Neural cell (in vitro differentiated cells): Measurements from ENCODE around the gene DPH6. TPM values are rescaled to one million over a fixed set of nuclear protein-coding genes. Genes with fewer than 3 reads are reported as not detected.

ENCODE experiments used
- H2AFZ ChIP-seq: fragments of 200-600, 300-800 bp; sonication (generic), shearing (Covaris generic); 2 replicates; pipeline ENCODE4 v1.6.0; 2014; ENCODE audit warnings: low read depth, mild to moderate bottlenecking, antibody characterized with exemption, low read length, moderate library complexity
- H3F3A ChIP-seq: fragments of 200-600 bp; shearing (Covaris generic); 2 replicates; pipeline ENCODE4 v1.6.1; 2016; ENCODE audit warnings: mild to moderate bottlenecking, moderate library complexity, mixed read lengths, antibody characterized with exemption, low read length; ENCODE audit not compliant: insufficient read depth, poor library complexity, severe bottlenecking
- H3K27ac ChIP-seq: fragments of 200-600, 300-800 bp; sonication (generic), shearing (Covaris generic); 2 replicates; pipeline ENCODE4 v1.5.1; 2014; ENCODE audit warnings: mild to moderate bottlenecking, low read length, moderate library complexity
- H3K27me3 ChIP-seq: fragments of 300-800, 200-600 bp; sonication (generic), shearing (Covaris generic); 2 replicates; pipeline ENCODE4 v1.6.0; 2014; ENCODE audit warnings: mild to moderate bottlenecking, low read depth, low read length, moderate library complexity; ENCODE audit not compliant: insufficient read depth
- H3K36me3 ChIP-seq: fragments of 300-800, 200-600 bp; sonication (generic), shearing (Covaris generic); 2 replicates; pipeline ENCODE4 v1.5.1; 2014; ENCODE audit warnings: mild to moderate bottlenecking, antibody characterized with exemption, low read length, moderate library complexity; ENCODE audit not compliant: insufficient read depth
- H3K4me2 ChIP-seq: fragments of 300-800, 200-600 bp; sonication (generic), shearing (Covaris generic); 2 replicates; pipeline ENCODE4 v1.6.0; 2014; ENCODE audit warnings: mild to moderate bottlenecking, low read length
- H3K4me3 ChIP-seq: fragments of 300-800, 200-600 bp; sonication (generic), shearing (Covaris generic); 2 replicates; pipeline ENCODE4 v1.5.1; 2014; ENCODE audit warnings: mild to moderate bottlenecking, low read length, moderate library complexity
- H3K79me2 ChIP-seq: fragments of 200-600 bp; shearing (Covaris generic); replicated peaks from 2 replicates; pipeline ENCODE4 v1.6.0; 2014; ENCODE audit warnings: mild to moderate bottlenecking, low read length, moderate library complexity; ENCODE audit not compliant: insufficient read depth
- H3K9ac ChIP-seq: fragments of 300-800, 200-600 bp; sonication (generic), shearing (Covaris generic); 2 replicates; pipeline ENCODE4 v1.6.1; 2016; ENCODE audit warnings: mild to moderate bottlenecking, low read length, mixed read lengths
- H3K9me2 ChIP-seq: fragments of 200-600 bp; shearing (Covaris generic); 2 replicates; pipeline ENCODE4 v1.6.1; 2016; ENCODE audit warnings: mild to moderate bottlenecking, low read length, mixed read lengths; ENCODE audit not compliant: insufficient read depth
- H3K9me3 ChIP-seq: fragments of 200-600, 300-800 bp; sonication (generic), shearing (Covaris generic); 2 replicates; pipeline ENCODE4 v1.6.1; 2016; ENCODE audit warnings: mild to moderate bottlenecking, mixed run types, low read length, moderate library complexity, mixed read lengths
- H4K20me1 ChIP-seq: fragments of 200-600 bp; shearing (Covaris generic); 2 replicates; pipeline ENCODE4 v1.6.1; 2016; ENCODE audit warnings: mild to moderate bottlenecking, mixed run types; ENCODE audit not compliant: insufficient read depth
- EP300 ChIP-seq: fragments of 450-650 bp; conservative IDR thresholded peaks from 2 replicates; pipeline ENCODE4 v1.6.1; 2014; ENCODE audit warnings: antibody characterized with exemption, mild to moderate bottlenecking, moderate library complexity; ENCODE audit not compliant: poor library complexity, severe bottlenecking
- EZH2 ChIP-seq: fragments of 200-600, 300-800 bp; shearing (Covaris generic), sonication (generic); IDR thresholded peaks from 2 replicates; pipeline ENCODE4 v1.6.1; 2014; ENCODE audit warnings: antibody characterized with exemption, low read length, borderline replicate concordance, mild to moderate bottlenecking; ENCODE audit not compliant: insufficient read depth, poor library complexity, severe bottlenecking
- MXI1 ChIP-seq: fragments of 450-650 bp; conservative IDR thresholded peaks from 2 replicates; pipeline ENCODE4 v1.6.1; 2014; ENCODE audit warnings: antibody characterized with exemption, mild to moderate bottlenecking; ENCODE audit not compliant: poor library complexity, severe bottlenecking
- POLR2AphosphoS5 ChIP-seq: IDR thresholded peaks from 2 replicates; pipeline ENCODE4 v1.6.1; 2012
- RAD21 ChIP-seq: fragments of 450-650 bp; conservative IDR thresholded peaks from 2 replicates; pipeline ENCODE4 v1.6.1; 2014; ENCODE audit warnings: antibody characterized with exemption, mild to moderate bottlenecking, moderate library complexity
- SMC3 ChIP-seq: fragments of 450-650 bp; conservative IDR thresholded peaks from 2 replicates; pipeline ENCODE4 v1.6.1; 2014; ENCODE audit warnings: antibody characterized with exemption, mild to moderate bottlenecking, moderate library complexity; ENCODE audit not compliant: poor library complexity
- TAF1 ChIP-seq: IDR thresholded peaks from 2 replicates; pipeline ENCODE4 v1.6.1; 2012; ENCODE audit warnings: low read depth
- polyA plus RNA-seq: library from polyadenylated mRNA; depleted of rRNA; stranded (reverse); fragments of >200 nt; gene quantifications from 2 replicates; pipeline ENCODE4 v1.2.3, GENCODE V29; 2014
- TF ChIP-seq, protein P1 (sequence below): IDR thresholded peaks from 2 replicates; pipeline ENCODE4 v1.6.1; 2012; ENCODE audit warnings: borderline replicate concordance
- TF ChIP-seq, protein P2 (sequence below): fragments of 450-650 bp; IDR thresholded peaks from 2 replicates; pipeline ENCODE4 v1.5.1; 2014; ENCODE audit warnings: antibody characterized with exemption, mild to moderate bottlenecking, moderate library complexity; ENCODE audit not compliant: poor library complexity, severe bottlenecking

DPH6 gene
- polyA plus RNA-seq, 1 donor from 2014 or later: 6.9 TPM

GRCh38 chr15:35455201-35455600, 90.8 kb downstream of the DPH6 start:
- no peaks in the 10 kb centered on the region for H3K9me3 ChIP-seq
- H3K4me2 ChIP-seq: no peak overlapping the region
- H4K20me1 ChIP-seq: no peaks in the 10 kb centered on the region
- no peak overlapping the region for H3K4me3 ChIP-seq
- no peaks in the 10 kb centered on the region for H3K36me3 ChIP-seq
- H3K79me2 ChIP-seq: no peaks in the 10 kb centered on the region
- H3K9ac ChIP-seq: no peak overlapping the region
- no peak for TF ChIP-seq RAD21
- TF ChIP-seq SMC3: no peak
- TF ChIP-seq, protein P1, sequence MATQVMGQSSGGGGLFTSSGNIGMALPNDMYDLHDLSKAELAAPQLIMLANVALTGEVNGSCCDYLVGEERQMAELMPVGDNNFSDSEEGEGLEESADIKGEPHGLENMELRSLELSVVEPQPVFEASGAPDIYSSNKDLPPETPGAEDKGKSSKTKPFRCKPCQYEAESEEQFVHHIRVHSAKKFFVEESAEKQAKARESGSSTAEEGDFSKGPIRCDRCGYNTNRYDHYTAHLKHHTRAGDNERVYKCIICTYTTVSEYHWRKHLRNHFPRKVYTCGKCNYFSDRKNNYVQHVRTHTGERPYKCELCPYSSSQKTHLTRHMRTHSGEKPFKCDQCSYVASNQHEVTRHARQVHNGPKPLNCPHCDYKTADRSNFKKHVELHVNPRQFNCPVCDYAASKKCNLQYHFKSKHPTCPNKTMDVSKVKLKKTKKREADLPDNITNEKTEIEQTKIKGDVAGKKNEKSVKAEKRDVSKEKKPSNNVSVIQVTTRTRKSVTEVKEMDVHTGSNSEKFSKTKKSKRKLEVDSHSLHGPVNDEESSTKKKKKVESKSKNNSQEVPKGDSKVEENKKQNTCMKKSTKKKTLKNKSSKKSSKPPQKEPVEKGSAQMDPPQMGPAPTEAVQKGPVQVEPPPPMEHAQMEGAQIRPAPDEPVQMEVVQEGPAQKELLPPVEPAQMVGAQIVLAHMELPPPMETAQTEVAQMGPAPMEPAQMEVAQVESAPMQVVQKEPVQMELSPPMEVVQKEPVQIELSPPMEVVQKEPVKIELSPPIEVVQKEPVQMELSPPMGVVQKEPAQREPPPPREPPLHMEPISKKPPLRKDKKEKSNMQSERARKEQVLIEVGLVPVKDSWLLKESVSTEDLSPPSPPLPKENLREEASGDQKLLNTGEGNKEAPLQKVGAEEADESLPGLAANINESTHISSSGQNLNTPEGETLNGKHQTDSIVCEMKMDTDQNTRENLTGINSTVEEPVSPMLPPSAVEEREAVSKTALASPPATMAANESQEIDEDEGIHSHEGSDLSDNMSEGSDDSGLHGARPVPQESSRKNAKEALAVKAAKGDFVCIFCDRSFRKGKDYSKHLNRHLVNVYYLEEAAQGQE: no peak
- no peak for TF ChIP-seq TAF1
- TF ChIP-seq MXI1: no peak
- TF ChIP-seq EZH2: no peak
- TF ChIP-seq EP300: no peak
- TF ChIP-seq POLR2AphosphoS5: no peak
- TF ChIP-seq, protein P2, sequence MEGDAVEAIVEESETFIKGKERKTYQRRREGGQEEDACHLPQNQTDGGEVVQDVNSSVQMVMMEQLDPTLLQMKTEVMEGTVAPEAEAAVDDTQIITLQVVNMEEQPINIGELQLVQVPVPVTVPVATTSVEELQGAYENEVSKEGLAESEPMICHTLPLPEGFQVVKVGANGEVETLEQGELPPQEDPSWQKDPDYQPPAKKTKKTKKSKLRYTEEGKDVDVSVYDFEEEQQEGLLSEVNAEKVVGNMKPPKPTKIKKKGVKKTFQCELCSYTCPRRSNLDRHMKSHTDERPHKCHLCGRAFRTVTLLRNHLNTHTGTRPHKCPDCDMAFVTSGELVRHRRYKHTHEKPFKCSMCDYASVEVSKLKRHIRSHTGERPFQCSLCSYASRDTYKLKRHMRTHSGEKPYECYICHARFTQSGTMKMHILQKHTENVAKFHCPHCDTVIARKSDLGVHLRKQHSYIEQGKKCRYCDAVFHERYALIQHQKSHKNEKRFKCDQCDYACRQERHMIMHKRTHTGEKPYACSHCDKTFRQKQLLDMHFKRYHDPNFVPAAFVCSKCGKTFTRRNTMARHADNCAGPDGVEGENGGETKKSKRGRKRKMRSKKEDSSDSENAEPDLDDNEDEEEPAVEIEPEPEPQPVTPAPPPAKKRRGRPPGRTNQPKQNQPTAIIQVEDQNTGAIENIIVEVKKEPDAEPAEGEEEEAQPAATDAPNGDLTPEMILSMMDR: no peak
- no peaks in the 10 kb centered on the region for H3K27me3 ChIP-seq
- H3K27ac ChIP-seq: no peak overlapping the region
- H3K9me2 ChIP-seq: no peaks in the 10 kb centered on the region
- no peaks in the 10 kb centered on the region for H3F3A ChIP-seq
- no peak overlapping the region for H2AFZ ChIP-seq

- Histone ChIP-seq H3K9me3 (no peaks in the 10 kb centered on the region), H3K27me3 (no peaks in the 10 kb centered on the region), H3K9ac (no peak overlapping the region), H3K9me2 (no peaks in the 10 kb centered on the region), H3K27ac (no peak overlapping the region), H4K20me1 (no peaks in the 10 kb centered on the region), H3K4me3 (no peak overlapping the region), H2AFZ (no peak overlapping the region), H3K36me3 (no peaks in the 10 kb centered on the region), H3K79me2 (no peaks in the 10 kb centered on the region), H3K4me2 (no peak overlapping the region), H3F3A (no peaks in the 10 kb centered on the region)
- TF ChIP-seq, protein P1: no peak
- TF ChIP-seq EZH2: no peak
- no peak for TF ChIP-seq POLR2AphosphoS5
- TF ChIP-seq TAF1: no peak
Measured at GRCh38 chr15:35450492-35450891, 95.5 kb downstream of the DPH6 start.
